Measurements from ENCODE around the gene CNTNAP2. TPM values are rescaled to one million over a fixed set of nuclear protein-coding genes. Genes with fewer than 3 reads are reported as not detected.

Gene CNTNAP2
- total RNA-seq, 4 donors from 2014 or later, result not detected

DNA sequence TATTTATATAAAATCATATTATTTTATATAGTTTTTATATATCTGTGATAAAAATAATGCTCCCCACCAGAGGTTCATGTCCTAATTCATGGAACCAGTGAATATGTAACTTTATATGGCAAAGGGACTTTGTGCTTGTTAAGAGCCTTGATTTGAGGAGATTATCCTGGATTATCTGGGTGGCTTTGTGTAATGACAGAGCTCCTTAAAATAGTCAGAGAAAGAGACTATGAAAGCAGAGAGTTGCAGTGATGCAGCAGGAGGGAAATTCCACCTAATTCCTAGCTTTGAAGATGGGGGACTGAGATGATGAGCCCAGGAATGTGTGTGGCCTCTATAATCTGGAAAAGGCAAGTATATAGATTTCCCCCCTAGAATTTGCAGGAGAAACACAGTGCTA, 1439.7 kb downstream of the CNTNAP2 start:
- no peak for TF ChIP-seq POLR2A (IDR thresholded peaks at IDR 0.05)
- TF ChIP-seq, protein P1, sequence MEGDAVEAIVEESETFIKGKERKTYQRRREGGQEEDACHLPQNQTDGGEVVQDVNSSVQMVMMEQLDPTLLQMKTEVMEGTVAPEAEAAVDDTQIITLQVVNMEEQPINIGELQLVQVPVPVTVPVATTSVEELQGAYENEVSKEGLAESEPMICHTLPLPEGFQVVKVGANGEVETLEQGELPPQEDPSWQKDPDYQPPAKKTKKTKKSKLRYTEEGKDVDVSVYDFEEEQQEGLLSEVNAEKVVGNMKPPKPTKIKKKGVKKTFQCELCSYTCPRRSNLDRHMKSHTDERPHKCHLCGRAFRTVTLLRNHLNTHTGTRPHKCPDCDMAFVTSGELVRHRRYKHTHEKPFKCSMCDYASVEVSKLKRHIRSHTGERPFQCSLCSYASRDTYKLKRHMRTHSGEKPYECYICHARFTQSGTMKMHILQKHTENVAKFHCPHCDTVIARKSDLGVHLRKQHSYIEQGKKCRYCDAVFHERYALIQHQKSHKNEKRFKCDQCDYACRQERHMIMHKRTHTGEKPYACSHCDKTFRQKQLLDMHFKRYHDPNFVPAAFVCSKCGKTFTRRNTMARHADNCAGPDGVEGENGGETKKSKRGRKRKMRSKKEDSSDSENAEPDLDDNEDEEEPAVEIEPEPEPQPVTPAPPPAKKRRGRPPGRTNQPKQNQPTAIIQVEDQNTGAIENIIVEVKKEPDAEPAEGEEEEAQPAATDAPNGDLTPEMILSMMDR (IDR thresholded peaks at IDR 0.05 in 4 of 5, conservative IDR thresholded peaks at IDR 0.05 in 1 of 5), result no peak
- Histone ChIP-seq H3K27ac (no peak overlapping the region), H3K9me3 (no peaks in the 10 kb centered on the region), H3K4me3 (no peak overlapping the region), H3K36me3 (no peaks in the 10 kb centered on the region), H3K27me3 (no peaks in the 10 kb centered on the region), H3K4me1 (no peaks in the 10 kb centered on the region)
- ATAC-seq, result no peak
- in situ Hi-C loops (cut with MboI; ENCODE audit: low sequenced_read_pairs in 4 of 4) (no loop called here), intact Hi-C loops (cut with DNase I; ENCODE audit: low total_unique reads) (no loop called here)
- DNase-seq, result no peak

DNA sequence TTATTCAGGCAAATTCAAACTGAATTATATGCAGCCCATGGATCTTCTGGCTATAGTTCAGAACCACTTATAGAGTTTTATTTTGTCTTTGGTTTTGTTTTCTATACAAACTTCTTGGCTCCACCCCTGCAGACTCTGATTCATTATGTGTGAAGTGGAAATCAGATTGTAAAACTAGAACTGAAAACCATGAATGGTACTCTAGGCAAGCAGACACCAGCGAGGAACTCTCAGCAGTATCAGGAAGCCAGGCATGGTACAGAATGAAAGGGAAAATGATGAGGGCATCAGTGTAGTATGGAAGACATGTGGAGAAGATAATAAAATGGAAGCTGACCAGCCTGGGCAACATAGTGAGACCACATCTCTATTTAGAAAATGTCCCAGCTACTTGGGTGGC, 1447.1 kb downstream of the CNTNAP2 start:
- Histone ChIP-seq H3K36me3 (no peaks in the 10 kb centered on the region), H3K27ac (no peak overlapping the region), H3K9me3 (no peaks in the 10 kb centered on the region), H3K27me3 (no peaks in the 10 kb centered on the region), H3K4me3 (no peak overlapping the region), H3K4me1 (no peaks in the 10 kb centered on the region)
- in situ Hi-C loops (cut with MboI; ENCODE audit: low sequenced_read_pairs in 4 of 4) (no loop called here), intact Hi-C loops (cut with DNase I; ENCODE audit: low total_unique reads) (no loop called here)
- ATAC-seq (no peak), DNase-seq (no peak)
- TF ChIP-seq, protein P1 (IDR thresholded peaks at IDR 0.05 in 4 of 5, conservative IDR thresholded peaks at IDR 0.05 in 1 of 5), result no peak
- TF ChIP-seq POLR2A (IDR thresholded peaks at IDR 0.05), result no peak

DNA sequence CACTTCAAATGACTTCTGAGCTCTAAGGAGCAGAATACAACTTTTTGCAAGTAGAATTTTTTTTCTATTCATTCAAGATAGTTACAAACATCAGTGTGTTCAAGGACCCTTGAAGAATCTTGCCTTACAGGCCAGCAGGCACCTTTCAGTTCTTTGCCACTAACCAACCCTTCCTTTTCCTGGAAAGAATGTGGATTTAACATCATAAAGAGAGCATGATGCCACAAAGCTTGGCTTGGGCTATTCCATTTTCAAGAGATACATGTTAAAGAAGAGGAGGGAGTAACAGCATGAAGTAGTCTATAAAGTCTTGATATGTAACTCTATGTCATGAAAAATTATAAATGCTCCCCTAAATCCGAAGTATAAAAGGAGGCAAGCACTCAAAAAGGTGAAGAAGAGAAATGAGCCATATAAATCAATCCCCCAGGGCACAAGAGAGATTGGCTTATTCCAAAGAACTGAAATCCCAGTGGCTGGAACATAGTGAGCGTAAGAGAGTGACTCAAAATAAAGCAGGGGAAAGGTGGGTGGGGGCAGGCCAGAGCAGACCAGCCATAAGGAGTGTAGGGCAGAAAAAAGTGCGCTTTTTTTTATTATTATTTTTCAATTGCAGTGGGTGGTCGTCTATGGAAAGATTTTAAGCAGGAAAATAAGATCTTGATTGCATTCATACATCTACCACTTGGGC, 1448.3 kb downstream of the CNTNAP2 start:
- in situ Hi-C loops (cut with MboI; ENCODE audit: low sequenced_read_pairs in 4 of 4) (no loop called here), intact Hi-C loops (cut with DNase I; ENCODE audit: low total_unique reads) (no loop called here)
- Histone ChIP-seq H3K27ac (no peak overlapping the region), H3K9me3 (no peaks in the 10 kb centered on the region), H3K36me3 (no peaks in the 10 kb centered on the region), H3K4me1 (no peaks in the 10 kb centered on the region), H3K4me3 (no peak overlapping the region), H3K27me3 (no peaks in the 10 kb centered on the region)
- ATAC-seq (no peak), DNase-seq (no peak)
- TF ChIP-seq, protein P1 (IDR thresholded peaks at IDR 0.05 in 4 of 5, conservative IDR thresholded peaks at IDR 0.05 in 1 of 5), result no peak
- TF ChIP-seq POLR2A (IDR thresholded peaks at IDR 0.05), result no peak

DNA sequence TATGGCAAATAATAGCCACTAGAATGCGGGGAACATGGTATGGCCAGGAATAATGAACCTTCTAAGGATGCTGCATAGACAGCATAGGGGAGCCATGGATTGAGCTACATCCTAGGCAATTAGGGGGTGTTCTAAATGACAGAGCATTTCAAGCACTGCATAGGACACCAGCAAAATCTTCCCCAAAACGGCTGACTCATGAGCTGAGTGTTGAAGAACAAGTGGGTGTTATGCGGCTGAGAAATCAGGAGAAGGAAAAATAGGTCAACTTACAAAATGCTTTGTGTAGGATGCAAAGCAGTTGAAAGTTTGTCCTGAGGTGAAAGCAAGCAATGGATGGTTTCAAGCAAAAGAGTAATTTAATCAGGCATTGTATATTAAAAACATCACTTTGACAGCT, 1450.4 kb downstream of the CNTNAP2 start:
- Histone ChIP-seq H3K4me3 (no peak overlapping the region), H3K9me3 (no peaks in the 10 kb centered on the region), H3K36me3 (no peaks in the 10 kb centered on the region), H3K27me3 (no peaks in the 10 kb centered on the region), H3K27ac (no peak overlapping the region), H3K4me1 (no peaks in the 10 kb centered on the region)
- intact Hi-C loops (cut with DNase I; ENCODE audit: low total_unique reads) (no loop called here), in situ Hi-C loops (cut with MboI; ENCODE audit: low sequenced_read_pairs in 4 of 4) (no loop called here)
- ATAC-seq, result no peak
- DNase-seq, result no peak
- TF ChIP-seq, protein P1 (IDR thresholded peaks at IDR 0.05 in 4 of 5, conservative IDR thresholded peaks at IDR 0.05 in 1 of 5), result no peak
- TF ChIP-seq POLR2A (IDR thresholded peaks at IDR 0.05), result no peak

All from gastrocnemius medialis (tissue), 4 donors.